ENCODE data around the gene ZBTB7C. TPM values are rescaled to one million over a fixed set of nuclear protein-coding genes. Genes with fewer than 3 reads are reported as not detected.

ZBTB7C gene
- total and polyA plus RNA-seq, 10 of the 15 experiments (the other 5 are each of a cell fraction or from before 2014, with no cell fraction given) = under 0.01 to 0.08 (median 0.01) TPM; not detected in 7

- RAD21 ChIA-PET (ENCODE audit: unreplicated experiment) = no interaction called here
- CTCF ChIA-PET = no interaction called here
- Histone ChIP-seq H3K4me2 (ENCODE audit: control insufficient read depth, insufficient read depth) (no peak overlapping the region), H3K36me3 (ENCODE audit: control insufficient read depth in 2 of 2, insufficient read depth in 2 of 2, low read length in 1 of 2) (no peaks in the 10 kb centered on the region), H3K9me3 (replicated peaks; ENCODE audit: control insufficient read depth, insufficient read depth, low read length) (no peaks in the 10 kb centered on the region), H3K79me2 (ENCODE audit: control insufficient read depth, insufficient read depth, low read length) (no peaks in the 10 kb centered on the region), H3K27me3 (replicated peaks in 1 of 2; ENCODE audit: control insufficient read depth in 2 of 2, insufficient read depth in 2 of 2, low read length in 1 of 2) (no peaks in the 10 kb centered on the region; a peak in 1 of 4 replicates), H4K20me1 (ENCODE audit: control insufficient read depth, insufficient read depth) (no peaks in the 10 kb centered on the region), H3K4me1 (ENCODE audit: control insufficient read depth, insufficient read depth, low read length) (no peaks in the 10 kb centered on the region), H3K27ac (ENCODE audit: control insufficient read depth, insufficient read depth) (no peak overlapping the region), H3K9ac (ENCODE audit: control insufficient read depth, insufficient read depth, low read length) (no peak overlapping the region), H3K4me3 (no peak overlapping the region), H2AFZ (ENCODE audit: control insufficient read depth, low read depth, low read length) (no peak overlapping the region)
- no TSS peak for BruUV-seq (replicated peaks)
- DNase-seq (ENCODE audit: low read depth, low spot score) = no peak
- no peak for ATAC-seq
- TF ChIP-seq REST (IDR thresholded peaks at IDR 0.05; ENCODE audit: low read depth, low read length) (no peak), GABPA (IDR thresholded peaks at IDR 0.05; ENCODE audit: low read depth) (no peak), ZBTB40 (IDR thresholded peaks at IDR 0.05; ENCODE audit: borderline replicate concordance) (no peak)
- intact Hi-C loops (cut with micrococcal nuclease; ENCODE audit: unreplicated experiment) (no loop called here), in situ Hi-C loops (cut with MboI) (no loop called here)
- SMC1A ChIA-PET (ENCODE audit: uncharacterized antibody, unreplicated experiment) = no interaction called here
- POLR2A ChIA-PET = no interaction called here
- 13% methylated on average over 3 of the region's 3 CpGs for WGBS (ENCODE audit: insufficient coverage, insufficient replicate concordance, low lambda C conversion rate, missing lambda C conversion rate)
- no peak for FAIRE-seq
Observed at GRCh38 chr18:48121752-48122151, 287.4 kb downstream of the ZBTB7C start.

All from GM12878 (cell line).